Mesendoderm (in vitro differentiated cells): ENCODE results near the gene CMTM3. TPM values are rescaled to one million over a fixed set of nuclear protein-coding genes. Genes with fewer than 3 reads are reported as not detected.
A peak's percentile ranks its signal among the peaks of the same experiment; 100 is the strongest.
"Not testable (repeated sequence)": the region's sequence is repeated elsewhere in the genome, so short reads cannot be mapped to it uniquely, and the experiment has no call there.

Experiments
- DNase-seq: peaks from one replicate; pipeline ENCODE4 v3.0.0; 2013
- H2AK5ac ChIP-seq: 2 replicates; pipeline ENCODE4 v1.6.1; 2013; ENCODE audit warnings: low read length, inconsistent platforms
- H2BK120ac ChIP-seq: 2 replicates; pipeline ENCODE4 v1.6.1; 2013; ENCODE audit warnings: low read depth, mild to moderate bottlenecking, low read length, moderate library complexity, mixed read lengths
- H2BK15ac ChIP-seq: replicated peaks from 2 replicates; pipeline ENCODE4 v1.6.1; 2013; ENCODE audit warnings: low read depth, mild to moderate bottlenecking, moderate library complexity
- H2BK5ac ChIP-seq: 2 replicates; pipeline ENCODE4 v1.6.1; 2013; ENCODE audit warnings: low read length, inconsistent platforms
- H3K18ac ChIP-seq: 2 replicates; pipeline ENCODE4 v1.6.1; 2013; ENCODE audit warnings: mild to moderate bottlenecking, low read length, mixed read lengths
- H3K23ac ChIP-seq: one replicate; pipeline ENCODE4 v1.6.1; 2013; ENCODE audit warnings: low read length
- H3K27ac ChIP-seq: 2 replicates; pipeline ENCODE4 v1.5.1; 2013; ENCODE audit warnings: low read depth, mild to moderate bottlenecking, inconsistent platforms, low read length, moderate library complexity
- H3K27me3 ChIP-seq: 2 replicates; pipeline ENCODE4 v1.6.1; 2013; ENCODE audit warnings: low read length, control low read depth, mild to moderate bottlenecking, inconsistent platforms; ENCODE audit not compliant: insufficient read depth, poor library complexity
- H3K36me3 ChIP-seq: 2 replicates; pipeline ENCODE4 v1.6.1; 2013; ENCODE audit warnings: low read length, inconsistent platforms; ENCODE audit not compliant: control insufficient read depth, insufficient read depth
- H3K4ac ChIP-seq: one replicate; pipeline ENCODE4 v1.6.1; 2013; ENCODE audit warnings: low read depth, mild to moderate bottlenecking, low read length, moderate library complexity
- H3K4me1 ChIP-seq: 2 replicates; pipeline ENCODE4 v1.6.1; 2013; ENCODE audit warnings: low read depth, low read length, inconsistent platforms; ENCODE audit not compliant: control insufficient read depth
- H3K4me2 ChIP-seq: 2 replicates; pipeline ENCODE4 v1.6.1; 2013; ENCODE audit warnings: low read length
- H3K4me3 ChIP-seq: 2 replicates; pipeline ENCODE4 v1.5.1; 2013; ENCODE audit warnings: mild to moderate bottlenecking, low read length
- H3K56ac ChIP-seq: one replicate; pipeline ENCODE4 v1.6.1; 2013; ENCODE audit warnings: low read length
- H3K79me1 ChIP-seq: 2 replicates; pipeline ENCODE4 v1.6.1; 2013; ENCODE audit warnings: low read length, inconsistent platforms
- H3K79me2 ChIP-seq: 2 replicates; pipeline ENCODE4 v1.6.1; 2013; ENCODE audit warnings: mild to moderate bottlenecking, low read length; ENCODE audit not compliant: control insufficient read depth, insufficient read depth
- H3K9ac ChIP-seq: 2 replicates; pipeline ENCODE4 v1.6.1; 2013; ENCODE audit warnings: low read length, inconsistent platforms
- H4K5ac ChIP-seq: one replicate; pipeline ENCODE4 v1.6.1; 2013; ENCODE audit warnings: low read length
- H4K8ac ChIP-seq: one replicate; pipeline ENCODE4 v1.6.1; 2013; ENCODE audit warnings: low read depth, mild to moderate bottlenecking, control low read depth, low read length, moderate library complexity
- WGBS: extraction: QIAGEN DNeasy Blood & Tissue Kit; methylation state at CpG from one replicate; pipeline ENCODE4 v1.1.7; 2013; ENCODE audit warnings: low lambda C conversion rate, missing lambda C conversion rate; ENCODE audit not compliant: insufficient coverage; ENCODE audit errors: extremely low coverage; 5-methylcytosine and 5-hydroxymethylcytosine counted together
- small RNA-seq: library from polyadenylated mRNA; stranded (forward); fragments of <200 nt; extraction: miRNeasy Mini kit (QIAGEN cat#:217004); gene quantifications from one replicate; pipeline ENCODE3, GENCODE V24; 2013; ENCODE audit not compliant: insufficient read depth

The CMTM3 gene

DNA sequence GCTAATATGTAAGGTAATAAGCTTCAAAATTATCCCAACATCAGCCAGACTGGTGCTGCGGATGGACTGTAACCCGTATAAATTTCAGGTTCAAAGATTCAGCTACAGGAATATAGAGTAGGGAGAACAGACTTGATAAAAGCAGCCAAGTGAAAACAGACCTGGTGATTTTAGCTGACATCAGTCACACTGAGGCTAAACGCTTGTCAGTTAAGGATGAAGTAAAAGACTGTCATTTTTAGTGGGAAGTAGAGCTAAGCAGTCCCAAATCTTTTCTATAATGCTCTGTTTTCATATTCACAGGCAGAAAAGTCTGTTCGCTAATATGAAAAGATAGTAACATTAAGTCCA is 56.7 kb downstream of the CMTM3 start:
- no peak for DNase-seq
- H3K4me1 ChIP-seq = peaks cover 3% of the 10 kb centered on the region
- H4K8ac ChIP-seq = no peak overlapping the region
- H3K4ac ChIP-seq = no peak overlapping the region
- H3K18ac ChIP-seq = no peak overlapping the region
- H2BK5ac ChIP-seq = no peak overlapping the region
- H3K36me3 ChIP-seq = no peaks in the 10 kb centered on the region
- peaks cover 5% of the 10 kb centered on the region for H3K79me1 ChIP-seq
- H3K4me2 ChIP-seq = no peak overlapping the region
- H3K27me3 ChIP-seq = no peaks in the 10 kb centered on the region
- no peak overlapping the region for H3K23ac ChIP-seq
- no peak overlapping the region for H3K9ac ChIP-seq
- H3K56ac ChIP-seq = peak overlapping the region; percentile 68
- no peak overlapping the region for H4K5ac ChIP-seq
- no peak overlapping the region for H3K4me3 ChIP-seq
- no peaks in the 10 kb centered on the region for H3K79me2 ChIP-seq
- no peak overlapping the region for H3K27ac ChIP-seq
- WGBS = no CpG with 5 or more reads among the region's 4 CpGs
- H2BK120ac ChIP-seq = no peak overlapping the region
- no peak overlapping the region for H2BK15ac ChIP-seq
- no peak overlapping the region for H2AK5ac ChIP-seq

GRCh38 chr16:66661671-66662346 is 57.3 kb downstream of the CMTM3 start:
- not testable (repeated sequence) for H2BK15ac ChIP-seq, H3K27me3 ChIP-seq, H2BK120ac ChIP-seq, H3K4me2 ChIP-seq, H3K79me1 ChIP-seq, H2BK5ac ChIP-seq, H4K5ac ChIP-seq, H3K79me2 ChIP-seq, H4K8ac ChIP-seq, H3K4ac ChIP-seq, H3K9ac ChIP-seq, H3K18ac ChIP-seq, H3K4me3 ChIP-seq, H3K27ac ChIP-seq, H3K56ac ChIP-seq, DNase-seq, H3K23ac ChIP-seq, H3K4me1 ChIP-seq, H3K36me3 ChIP-seq, H2AK5ac ChIP-seq
- WGBS = no CpG with 5 or more reads among the region's 6 CpGs

DNA sequence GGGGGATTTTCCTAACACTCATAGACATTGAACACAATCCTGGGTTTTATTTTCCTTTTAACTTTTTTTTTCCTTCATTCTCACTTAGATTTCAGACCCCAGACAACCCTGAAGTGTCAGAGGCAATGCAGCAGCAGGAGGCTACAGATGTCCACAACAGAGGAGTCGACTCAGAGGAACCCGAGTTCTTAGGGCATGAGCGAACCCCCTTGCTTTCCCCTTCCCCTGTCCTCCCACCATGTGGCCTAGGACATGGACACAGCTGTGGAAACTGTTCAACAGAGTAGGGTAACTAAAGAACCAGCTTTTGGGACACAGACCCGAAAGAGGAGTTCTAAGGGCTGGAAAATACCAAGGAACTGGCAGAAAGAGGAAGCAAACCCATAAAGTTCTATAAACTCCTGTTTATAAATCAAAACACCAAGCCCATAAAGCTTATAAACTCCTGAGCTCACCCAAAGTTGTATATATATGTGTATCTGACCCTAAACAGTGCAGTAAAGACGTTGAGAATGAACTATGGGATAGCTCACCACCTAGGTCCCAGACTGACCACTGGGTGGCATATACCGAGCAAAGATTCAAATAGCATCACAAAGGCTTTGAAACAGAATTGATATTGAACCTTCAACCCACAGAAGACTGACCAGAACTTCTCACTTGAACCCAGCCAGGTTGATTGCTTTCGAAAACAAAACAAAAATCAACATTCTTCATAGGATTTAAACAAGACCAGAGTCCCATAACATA is 58.1 kb downstream of the CMTM3 start:
- no peak overlapping the region for H3K4ac ChIP-seq
- no peaks in the 10 kb centered on the region for H3K79me2 ChIP-seq
- no peak overlapping the region for H3K23ac ChIP-seq
- H3K4me2 ChIP-seq = no peak overlapping the region
- no peak overlapping the region for H2AK5ac ChIP-seq
- no peak overlapping the region for H2BK5ac ChIP-seq
- H3K9ac ChIP-seq = no peak overlapping the region
- H3K27ac ChIP-seq = no peak overlapping the region
- H3K4me1 ChIP-seq = peaks cover 3% of the 10 kb centered on the region
- H2BK120ac ChIP-seq = no peak overlapping the region
- H3K18ac ChIP-seq = no peak overlapping the region
- no CpG with 5 or more reads among the region's 7 CpGs for WGBS
- no peaks in the 10 kb centered on the region for H3K27me3 ChIP-seq
- H4K5ac ChIP-seq = no peak overlapping the region
- H2BK15ac ChIP-seq = no peak overlapping the region
- no peak overlapping the region for H3K4me3 ChIP-seq
- H4K8ac ChIP-seq = no peak overlapping the region
- H3K36me3 ChIP-seq = no peaks in the 10 kb centered on the region
- no peak overlapping the region for H3K56ac ChIP-seq
- peak; percentile 39 for DNase-seq
- peaks cover 5% of the 10 kb centered on the region for H3K79me1 ChIP-seq

Small RNA genes lying within 50 kb of the gene (small RNA-seq; reads per million reads assigned to genes)
- not detected for gene CKLF-CMTM1
